Measurements from ENCODE around the gene KAT2A.

Gene KAT2A

GRCh38 chr17:42114118-42114517, 7.0 kb downstream of the KAT2A start:
- no peak for DNase-seq (ENCODE audit: low read depth in 3 of 3)

- DNase-seq (ENCODE audit: low read depth in 3 of 3), result no peak
These were observed 7.7 kb downstream of the KAT2A start for GRCh38 chr17:42113293-42114069.

GRCh38 chr17:42112552-42113176, 8.5 kb downstream of the KAT2A start, which contains the start of gene DHX58:
Gene DHX58, minus strand, starts transcription at chr17:42112714. Its CDS starts 822 bp downstream, at chr17:42111892.
- DNase-seq (ENCODE audit: low read depth in 3 of 3), result peak; percentile 58 to 74 (median 67)

GRCh38 chr17:42111871-42112551, 9.2 kb downstream of the KAT2A start:
- DNase-seq (ENCODE audit: low read depth in 3 of 3), result no peak

GRCh38 chr17:42111265-42111636, 9.9 kb downstream of the KAT2A start:
- no peak for DNase-seq (ENCODE audit: low read depth in 3 of 3)

GRCh38 chr17:42110301-42111264, 10.6 kb downstream of the KAT2A start:
- DNase-seq (ENCODE audit: low read depth in 3 of 3), result no peak

- no peak for DNase-seq (ENCODE audit: low read depth in 3 of 3)
These were observed 12.1 kb downstream of the KAT2A start for GRCh38 chr17:42109086-42109485.

- peak; percentile 80 to 98 (median 88) for DNase-seq (ENCODE audit: low read depth in 3 of 3)
These were observed 13.3 kb downstream of the KAT2A start for GRCh38 chr17:42107597-42108576.

GRCh38 chr17:42107124-42107523, 14.0 kb downstream of the KAT2A start:
- DNase-seq (ENCODE audit: low read depth in 3 of 3), result no peak

GRCh38 chr17:42106009-42106408, 15.2 kb downstream of the KAT2A start:
- DNase-seq (ENCODE audit: low read depth in 3 of 3), result no peak

GRCh38 chr17:42104264-42104663, 16.9 kb downstream of the KAT2A start:
- DNase-seq (ENCODE audit: low read depth in 3 of 3), result no peak

GRCh38 chr17:42103221-42103954, 17.8 kb downstream of the KAT2A start:
- DNase-seq (ENCODE audit: low read depth in 3 of 3), result no peak

- peak; percentile 48 to 80 (median 61) for DNase-seq (ENCODE audit: low read depth in 3 of 3)
These were observed 19.5 kb downstream of the KAT2A start for GRCh38 chr17:42101513-42102292.

- DNase-seq (ENCODE audit: low read depth in 3 of 3), result no peak
These were observed 22.3 kb downstream of the KAT2A start for GRCh38 chr17:42098730-42099399.

GRCh38 chr17:42097691-42098631, 23.2 kb downstream of the KAT2A start, which contains the start of gene ZNF385C:
Gene ZNF385C, minus strand, starts transcription at chr17:42098473. Its CDS starts 35,417 bp downstream, at chr17:42063056.
- peak in 1 of 3 donors; percentile 45 for DNase-seq (ENCODE audit: low read depth in 3 of 3)

- DNase-seq (ENCODE audit: low read depth in 3 of 3), result no peak
These were observed 24.6 kb downstream of the KAT2A start for GRCh38 chr17:42096360-42097111.
